ENCODE data around the gene RASSF3.

RASSF3 gene

DNA sequence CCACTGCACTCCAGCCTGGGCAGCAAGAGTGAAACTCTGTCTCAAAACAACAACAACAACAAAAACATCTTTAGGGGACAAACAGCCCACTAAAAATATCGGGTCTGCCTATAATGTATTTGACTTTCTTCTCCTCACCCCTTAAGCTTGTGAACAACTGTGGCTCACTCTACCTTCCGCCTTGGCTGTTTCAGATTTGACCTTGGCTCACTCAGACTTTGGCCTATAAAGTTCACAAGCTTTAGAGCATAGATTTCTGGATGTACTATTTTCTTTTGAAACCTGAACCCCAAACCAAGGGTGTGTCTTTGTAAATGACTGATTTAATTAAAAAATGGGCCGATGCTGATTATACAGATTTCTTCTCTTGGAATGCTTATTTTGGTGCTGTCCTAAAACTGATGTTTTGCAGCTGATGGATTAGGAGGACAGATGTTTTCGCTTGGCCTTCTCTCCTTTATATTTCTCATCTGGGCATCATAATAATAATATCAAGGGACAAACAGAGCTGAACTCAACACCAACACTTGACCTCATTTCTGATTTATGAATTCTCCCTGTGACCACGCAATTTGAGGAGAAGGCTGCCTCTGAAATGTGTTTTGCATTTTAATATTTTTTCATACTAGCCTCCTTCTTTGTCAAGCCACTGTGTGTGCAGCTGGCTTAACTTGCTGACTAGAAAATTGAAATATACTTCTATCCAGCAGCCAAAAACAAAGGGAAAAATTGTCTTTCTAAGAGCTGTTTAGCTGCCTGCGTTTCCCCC lies 40.2 kb upstream of the RASSF3 start:
- no peak for TF ChIP-seq ZFX (IDR thresholded peaks at IDR 0.05; ENCODE audit: borderline replicate concordance)
- TF ChIP-seq, protein P1, sequence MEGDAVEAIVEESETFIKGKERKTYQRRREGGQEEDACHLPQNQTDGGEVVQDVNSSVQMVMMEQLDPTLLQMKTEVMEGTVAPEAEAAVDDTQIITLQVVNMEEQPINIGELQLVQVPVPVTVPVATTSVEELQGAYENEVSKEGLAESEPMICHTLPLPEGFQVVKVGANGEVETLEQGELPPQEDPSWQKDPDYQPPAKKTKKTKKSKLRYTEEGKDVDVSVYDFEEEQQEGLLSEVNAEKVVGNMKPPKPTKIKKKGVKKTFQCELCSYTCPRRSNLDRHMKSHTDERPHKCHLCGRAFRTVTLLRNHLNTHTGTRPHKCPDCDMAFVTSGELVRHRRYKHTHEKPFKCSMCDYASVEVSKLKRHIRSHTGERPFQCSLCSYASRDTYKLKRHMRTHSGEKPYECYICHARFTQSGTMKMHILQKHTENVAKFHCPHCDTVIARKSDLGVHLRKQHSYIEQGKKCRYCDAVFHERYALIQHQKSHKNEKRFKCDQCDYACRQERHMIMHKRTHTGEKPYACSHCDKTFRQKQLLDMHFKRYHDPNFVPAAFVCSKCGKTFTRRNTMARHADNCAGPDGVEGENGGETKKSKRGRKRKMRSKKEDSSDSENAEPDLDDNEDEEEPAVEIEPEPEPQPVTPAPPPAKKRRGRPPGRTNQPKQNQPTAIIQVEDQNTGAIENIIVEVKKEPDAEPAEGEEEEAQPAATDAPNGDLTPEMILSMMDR (IDR thresholded peaks at IDR 0.05) = no peak
- no peak overlapping the region for H3K27ac ChIP-seq

DNA sequence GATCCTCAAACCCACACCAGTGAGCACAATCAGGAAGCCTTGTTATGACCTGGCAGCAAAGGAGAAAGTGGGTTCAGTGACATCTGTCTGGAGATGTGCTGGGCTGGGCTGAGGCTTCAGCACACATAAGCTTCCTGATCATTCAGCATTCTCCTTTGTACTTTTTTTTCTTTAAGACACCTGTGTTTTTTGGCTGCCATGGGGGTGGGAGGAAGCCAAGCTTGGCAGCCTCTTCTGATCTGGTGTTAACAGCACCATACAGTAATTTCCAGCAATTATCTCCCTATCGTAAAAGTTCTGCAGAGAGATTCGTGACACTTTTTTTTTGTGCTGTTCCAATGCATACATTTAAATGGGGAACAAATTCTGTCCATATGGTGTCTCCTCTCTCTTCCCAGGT lies 38.9 kb upstream of the RASSF3 start:
- TF ChIP-seq ZFX (IDR thresholded peaks at IDR 0.05; ENCODE audit: borderline replicate concordance) = no peak
- TF ChIP-seq, protein P1 (IDR thresholded peaks at IDR 0.05) = no peak
- no peak overlapping the region for H3K27ac ChIP-seq

DNA sequence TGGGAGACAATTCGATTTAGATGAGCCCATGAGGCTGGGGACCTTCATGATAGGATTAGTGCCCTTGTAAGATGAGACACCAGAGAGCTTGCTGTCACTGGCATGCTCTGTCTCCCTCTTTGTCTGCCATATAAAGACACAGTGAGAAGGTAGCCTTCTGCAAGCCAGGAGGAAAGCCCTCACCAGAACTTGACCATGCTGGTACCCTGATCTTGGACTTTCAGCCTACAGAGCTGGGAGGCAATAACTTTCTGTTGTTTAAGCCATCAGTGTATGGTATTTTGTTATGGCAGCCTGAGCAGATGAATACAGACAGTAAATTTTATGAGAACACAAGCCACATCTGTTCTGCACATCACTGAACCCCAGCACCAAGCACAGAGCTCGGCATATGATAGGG lies 38.1 kb upstream of the RASSF3 start:
- TF ChIP-seq, protein P1 (IDR thresholded peaks at IDR 0.05) = no peak
- no peak for TF ChIP-seq ZFX (IDR thresholded peaks at IDR 0.05; ENCODE audit: borderline replicate concordance)

DNA sequence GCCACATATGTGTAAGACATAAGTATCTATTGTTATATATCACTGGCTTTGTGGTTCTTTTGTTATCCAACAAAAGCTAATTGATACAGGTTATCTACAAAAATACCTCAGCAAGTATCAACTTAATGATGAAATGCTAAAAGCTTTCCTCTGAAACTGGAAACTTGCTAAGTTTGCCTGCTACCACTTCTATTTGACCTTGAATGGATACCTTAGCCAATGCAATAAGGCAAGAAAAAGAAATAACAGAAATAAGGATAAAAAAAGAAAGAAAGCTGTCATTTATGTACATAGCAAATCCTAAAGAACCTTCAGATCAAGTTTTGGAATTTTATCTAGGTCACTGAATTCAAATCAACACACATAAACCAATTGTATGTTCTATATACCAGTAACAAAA lies 35.5 kb upstream of the RASSF3 start:
- TF ChIP-seq, protein P1 (IDR thresholded peaks at IDR 0.05) = no peak
- no peak for TF ChIP-seq ZFX (IDR thresholded peaks at IDR 0.05; ENCODE audit: borderline replicate concordance)
- no peak overlapping the region for H3K27ac ChIP-seq

More for the DNA sequence above, 38.1 kb upstream of the RASSF3 start:
- no peak overlapping the region for H3K27ac ChIP-seq

DNA sequence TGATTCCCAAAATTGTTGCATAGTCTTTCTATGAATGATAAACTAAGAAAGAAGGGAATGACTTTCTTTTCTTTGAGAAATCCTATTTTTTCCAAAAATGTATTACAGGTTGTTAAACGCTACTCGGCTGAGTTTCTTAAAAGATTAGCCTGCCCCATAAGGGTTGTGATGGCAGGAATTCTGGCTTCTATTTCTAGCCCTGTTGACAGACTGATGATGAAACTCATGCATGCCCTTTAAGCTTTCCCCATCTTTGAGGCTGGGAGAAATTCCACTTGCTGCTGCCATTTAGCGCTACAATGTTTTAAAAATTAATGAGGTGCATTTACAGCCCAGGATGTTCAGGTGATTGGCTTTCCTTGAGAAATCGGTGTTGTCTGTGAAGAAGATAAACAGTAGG lies 33.2 kb upstream of the RASSF3 start:
- H3K27ac ChIP-seq = no peak overlapping the region
- TF ChIP-seq, protein P1 (IDR thresholded peaks at IDR 0.05) = no peak
- no peak for TF ChIP-seq ZFX (IDR thresholded peaks at IDR 0.05; ENCODE audit: borderline replicate concordance)

DNA sequence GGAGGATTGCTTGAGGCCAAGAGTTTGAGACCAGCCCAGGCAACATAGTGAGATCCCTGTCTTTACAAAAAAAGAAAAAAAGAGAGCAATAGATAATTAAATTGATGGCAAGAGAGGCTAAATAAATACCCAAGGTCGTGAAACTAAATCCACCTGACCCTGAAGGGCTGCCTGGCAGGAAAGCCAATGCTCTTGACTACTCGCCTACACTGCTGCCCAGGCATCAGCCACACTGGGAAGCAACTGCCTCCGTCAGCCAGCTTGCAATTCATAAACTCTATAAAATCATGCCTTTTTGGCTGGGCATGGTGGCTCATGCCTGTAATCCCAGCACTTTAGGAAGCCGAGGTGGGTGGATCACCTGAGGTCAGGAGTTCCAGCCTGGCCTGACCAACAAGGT lies 31.7 kb upstream of the RASSF3 start:
- H3K27ac ChIP-seq = no peak overlapping the region
- TF ChIP-seq ZFX (IDR thresholded peaks at IDR 0.05; ENCODE audit: borderline replicate concordance) = no peak
- TF ChIP-seq, protein P1 (IDR thresholded peaks at IDR 0.05) = no peak

DNA sequence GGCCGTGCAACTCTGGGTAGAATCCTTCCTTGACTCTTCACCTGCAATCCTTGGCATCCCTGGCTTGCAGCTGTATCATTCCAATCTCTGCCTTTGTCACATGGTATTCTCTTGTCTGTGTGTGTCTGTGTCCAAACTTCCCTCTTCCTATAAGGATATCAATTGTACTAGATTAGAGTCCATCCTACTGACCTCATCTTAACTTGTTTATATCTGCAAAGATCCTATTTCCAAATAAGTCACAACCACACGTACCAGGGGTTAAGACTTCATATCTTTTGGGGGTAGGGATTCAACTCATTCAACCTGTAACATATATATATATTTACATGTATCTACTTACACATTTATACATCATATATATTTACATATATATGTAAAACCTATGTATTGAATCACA lies 29.6 kb upstream of the RASSF3 start:
- no peak overlapping the region for H3K27ac ChIP-seq
- TF ChIP-seq, protein P1 (IDR thresholded peaks at IDR 0.05) = no peak
- TF ChIP-seq ZFX (IDR thresholded peaks at IDR 0.05; ENCODE audit: borderline replicate concordance) = no peak
